Aorta (tissue), 5 donors: ENCODE measurements around the gene DEFB131A. TPM values are rescaled to one million over a fixed set of nuclear protein-coding genes. Genes with fewer than 3 reads are reported as not detected.
"Not testable (repeated sequence)": the region's sequence is repeated elsewhere in the genome, so short reads cannot be mapped to it uniquely, and the experiment has no call there.

ENCODE experiments used
- ATAC-seq: fragments of 200-7000 bp; cut with Tn5 transposase; one replicate; pipeline ENCODE4 v1.9.1; 2022; ENCODE audit warnings: moderate library complexity; ENCODE audit not compliant: low FRiP score
- DNase-seq, 2 donors: peaks; one replicate each; pipeline ENCODE4 v3.0.0-alpha.2; 2020
- H3K27ac ChIP-seq, 2 donors: one replicate each; pipeline ENCODE4 v1.5.1; 2013; ENCODE audit warnings: low read length in 2 of 2, mild to moderate bottlenecking in 2 of 2, moderate library complexity in 2 of 2, control low read depth in 1 of 2, inconsistent platforms in 1 of 2, low read depth in 1 of 2
- H3K27me3 ChIP-seq, 2 donors: one replicate each; pipeline ENCODE4 v1.6.1; 2013; ENCODE audit warnings: control low read depth in 1 of 2, low read length in 1 of 2, mild to moderate bottlenecking in 1 of 2, moderate library complexity in 1 of 2; ENCODE audit not compliant: insufficient read depth in 2 of 2, control insufficient read depth in 1 of 2
- H3K36me3 ChIP-seq, 2 donors: one replicate each; pipeline ENCODE4 v1.6.1; 2013; ENCODE audit warnings: control low read depth in 1 of 2, low read length in 1 of 2, mild to moderate bottlenecking in 1 of 2; ENCODE audit not compliant: insufficient read depth in 2 of 2, control insufficient read depth in 1 of 2
- H3K4me1 ChIP-seq, 2 donors: one replicate each; pipeline ENCODE4 v1.6.1; 2013; ENCODE audit warnings: low read length in 2 of 2, control low read depth in 1 of 2, mild to moderate bottlenecking in 1 of 2, moderate library complexity in 1 of 2; ENCODE audit not compliant: insufficient read depth in 2 of 2, control insufficient read depth in 1 of 2
- H3K4me3 ChIP-seq, 2 donors: one replicate each; pipeline ENCODE4 v1.5.1; 2013; ENCODE audit warnings: low read length in 2 of 2, control low read depth in 1 of 2, mild to moderate bottlenecking in 1 of 2
- H3K9me3 ChIP-seq: one replicate; pipeline ENCODE4 v1.6.1; 2013; ENCODE audit warnings: mild to moderate bottlenecking, low read length; ENCODE audit not compliant: control insufficient read depth
- WGBS, 2 donors: extraction: QIAGEN DNeasy Blood & Tissue Kit; methylation state at CpG; one replicate each; pipeline ENCODE4 v1.1.7; 2013; 5-methylcytosine and 5-hydroxymethylcytosine counted together
- intact Hi-C, 2 donors: fragments of 100-400 bp; cut with DNase I; formaldehyde crosslinking; loops; one replicate each; pipeline versions ENCODE4 v1.14.2 to v1.15.0; 2022
- polyA plus RNA-seq, 2 donors: library from polyadenylated mRNA; stranded (reverse); fragments of 200-250 nt; gene quantifications; one replicate each; pipeline ENCODE4 v1.2.3, GENCODE V29; 2013
- total RNA-seq, 2 donors: library from RNA; stranded (reverse); fragmentation: NEBNext Ultra II Directional; extraction: Animal tissue kit (Norgen Biotek cat#: 25700); gene quantifications; one replicate each; pipeline ENCODE4 v1.2.1, GENCODE V29; 2021
- donor health status: healthy with polysubstance abuse.
- donor health status: Bipolar disorder and iron deficiency.
- donor health status: DM: no; HTN: no; CAD: no.
- donor health status: DM: no; HTN: no; CAD: no.
- donor health status: DM: yes; HTN: yes; CAD: no.

The DEFB131A gene
- total and polyA plus RNA-seq, 4 donors, result not detected

- H3K27me3 ChIP-seq, H3K4me3 ChIP-seq, H3K4me1 ChIP-seq, H3K36me3 ChIP-seq, H3K27ac ChIP-seq, DNase-seq, ATAC-seq, intact Hi-C loops, H3K9me3 ChIP-seq: not testable (repeated sequence)
- 66 to 74% methylated on average over 4 of the region's 4 CpGs for WGBS, 2 donors
These were observed 1.9 kb upstream of the DEFB131A start for GRCh38 chr4:9442355-9442754.

DNA sequence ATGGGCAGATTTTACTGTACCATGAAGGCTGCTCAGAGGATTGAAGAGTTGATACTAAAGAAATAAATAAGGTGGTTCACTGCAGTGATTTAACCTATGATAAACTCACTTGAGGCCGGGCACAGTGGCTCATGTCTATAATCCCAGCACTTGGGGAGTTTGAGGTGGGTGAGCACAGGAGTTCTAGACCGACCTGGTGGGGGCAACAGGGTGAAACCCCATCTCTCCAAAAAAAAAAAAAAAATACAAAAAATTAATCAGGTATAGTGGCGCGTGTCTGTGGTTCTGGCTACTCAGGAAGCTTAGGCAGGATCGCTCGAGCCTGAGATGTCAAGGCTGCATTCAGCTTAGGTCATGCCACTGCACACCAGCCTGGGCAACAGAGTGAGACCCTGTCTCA lies 467 bp downstream of the DEFB131A start:
- H3K27me3 ChIP-seq, H3K4me3 ChIP-seq, H3K4me1 ChIP-seq, H3K9me3 ChIP-seq, intact Hi-C loops, H3K27ac ChIP-seq, DNase-seq, ATAC-seq, H3K36me3 ChIP-seq: not testable (repeated sequence)
- WGBS, 2 donors, result 77 to 85% methylated on average over 6 of the region's 6 CpGs

DNA sequence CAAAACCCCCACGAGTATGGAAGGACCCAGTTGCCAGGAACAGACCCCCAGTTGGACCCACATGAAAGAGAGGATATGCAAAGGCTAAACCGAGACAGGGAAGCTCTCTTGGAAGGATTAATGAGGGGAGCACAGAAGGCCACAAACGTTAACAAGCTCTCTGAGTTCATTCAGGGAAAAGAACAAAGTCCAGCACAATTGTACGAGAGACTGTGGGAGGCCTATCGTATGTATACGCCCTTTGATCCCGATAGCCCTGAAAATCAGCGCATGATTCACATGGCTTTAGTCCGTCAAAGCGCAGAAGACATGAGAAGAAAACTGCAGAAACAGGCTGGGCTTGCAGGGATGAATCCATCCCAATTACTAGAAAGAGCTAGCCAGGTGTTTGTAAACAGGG lies 8.0 kb downstream of the DEFB131A start:
- H3K27me3 ChIP-seq, H3K9me3 ChIP-seq, intact Hi-C loops, H3K27ac ChIP-seq, H3K4me3 ChIP-seq, H3K36me3 ChIP-seq, ATAC-seq, H3K4me1 ChIP-seq, DNase-seq: not testable (repeated sequence)
- 76% methylated on average over 10 of the region's 10 CpGs for WGBS, 2 donors

DNA sequence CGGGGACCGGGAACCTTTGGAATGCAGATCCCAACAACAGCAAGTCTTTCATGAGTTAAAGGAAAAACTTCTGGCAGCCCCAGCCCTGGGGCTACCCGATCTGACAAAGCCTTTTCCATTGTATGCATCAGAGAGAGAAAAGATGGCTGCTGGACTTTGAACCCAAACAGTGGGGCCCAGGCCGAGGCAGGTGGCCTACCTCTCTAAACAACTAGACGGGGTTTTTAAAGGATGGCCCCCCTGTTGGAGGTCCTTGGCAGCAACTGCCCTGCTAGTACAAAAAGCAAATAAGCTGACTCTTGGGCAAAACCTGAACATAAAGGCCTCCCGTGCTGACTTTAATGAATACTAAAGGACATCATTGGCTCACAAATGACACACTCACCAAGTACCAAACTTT lies 10.1 kb downstream of the DEFB131A start:
- 69 to 86% methylated on average over 5 to 6 of the region's 6 CpGs for WGBS, 2 donors
- H3K4me3 ChIP-seq, H3K9me3 ChIP-seq, H3K27me3 ChIP-seq, H3K27ac ChIP-seq, intact Hi-C loops, H3K4me1 ChIP-seq, ATAC-seq, H3K36me3 ChIP-seq: not testable (repeated sequence)
- DNase-seq, result peak in 1 of 2 donors; percentile 13

DNA sequence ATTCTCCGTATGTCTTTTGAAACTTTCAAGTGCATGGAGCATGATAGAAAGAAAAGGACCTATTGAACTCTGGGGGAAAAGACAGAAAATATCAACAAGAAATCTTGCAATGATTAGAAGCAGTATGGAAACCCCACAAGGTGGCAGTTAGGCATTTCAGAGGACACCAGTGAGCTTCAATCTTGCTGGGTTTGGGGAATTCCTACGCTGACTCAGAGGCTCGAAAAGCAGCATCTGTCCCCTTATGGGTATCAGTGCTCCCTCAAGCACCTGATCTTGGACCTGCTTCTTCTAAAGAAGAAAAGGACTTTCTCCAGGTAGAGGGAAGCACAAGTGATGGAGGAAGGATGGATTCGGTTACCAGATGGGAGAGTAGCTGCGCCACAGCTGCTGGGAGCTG lies 10.8 kb downstream of the DEFB131A start:
- DNase-seq, ATAC-seq, H3K36me3 ChIP-seq, H3K27ac ChIP-seq, H3K9me3 ChIP-seq, H3K4me3 ChIP-seq, H3K27me3 ChIP-seq, H3K4me1 ChIP-seq, intact Hi-C loops: not testable (repeated sequence)
- WGBS, 2 donors, result 73 to 83% methylated on average over 5 of the region's 5 CpGs

- 61 to 71% methylated on average over 7 to 8 of the region's 8 CpGs for WGBS, 2 donors
- not testable (repeated sequence) for ATAC-seq, DNase-seq
These were observed 35.3 kb downstream of the DEFB131A start for GRCh38 chr4:9479466-9479865.

DNA sequence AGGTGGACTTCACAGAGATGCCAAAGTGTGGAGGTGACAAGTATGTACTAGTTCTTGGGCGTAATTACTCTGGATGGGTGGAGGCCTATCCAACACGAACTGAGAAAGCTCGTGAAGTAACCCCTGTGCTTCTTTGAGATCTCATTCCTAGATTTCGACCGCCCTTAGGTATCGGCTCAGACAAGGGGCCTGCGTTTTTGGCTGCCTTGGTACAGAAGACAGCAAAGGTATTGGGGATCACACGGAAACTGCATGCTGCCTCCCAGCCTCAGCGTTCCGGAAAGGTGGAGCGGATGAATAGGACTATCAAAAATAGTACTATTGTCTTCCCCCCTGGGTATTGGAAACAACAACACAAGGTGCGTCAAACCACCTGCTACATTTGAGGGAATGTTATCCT lies 35.9 kb downstream of the DEFB131A start:
- H3K4me1 ChIP-seq, H3K36me3 ChIP-seq, intact Hi-C loops, H3K9me3 ChIP-seq, DNase-seq, H3K27ac ChIP-seq, H3K27me3 ChIP-seq, H3K4me3 ChIP-seq, ATAC-seq: not testable (repeated sequence)
- WGBS, 2 donors, result 87 to 93% methylated on average over 12 of the region's 12 CpGs

More at GRCh38 chr4:9479466-9479865, 35.3 kb downstream of the DEFB131A start:
- H3K27me3 ChIP-seq, H3K27ac ChIP-seq, H3K9me3 ChIP-seq, H3K4me1 ChIP-seq, H3K36me3 ChIP-seq, intact Hi-C loops, H3K4me3 ChIP-seq: not testable (repeated sequence)

DNA sequence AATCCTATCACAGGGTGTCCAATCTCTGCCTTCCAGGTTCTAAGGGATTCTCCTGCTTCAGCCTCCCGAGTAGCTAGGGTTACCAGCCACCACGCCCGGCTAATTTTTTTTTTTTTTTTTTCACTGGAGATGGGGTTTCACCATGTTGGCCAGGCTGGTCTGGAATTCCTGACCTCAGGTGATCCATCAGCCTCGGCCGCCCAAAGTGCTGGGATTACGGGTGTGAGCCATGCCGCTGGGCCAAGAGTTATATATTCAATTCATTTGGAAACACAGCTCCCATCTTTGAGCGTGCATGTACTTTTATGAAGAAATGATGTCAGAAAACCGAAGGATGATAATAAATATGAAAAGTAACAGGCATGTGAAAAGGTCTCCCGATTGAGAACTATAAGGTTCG lies 38.7 kb downstream of the DEFB131A start:
- H3K27ac ChIP-seq, ATAC-seq, H3K4me1 ChIP-seq, DNase-seq, H3K27me3 ChIP-seq, H3K36me3 ChIP-seq, H3K9me3 ChIP-seq, intact Hi-C loops, H3K4me3 ChIP-seq: not testable (repeated sequence)
- 90 to 93% methylated on average over 8 to 11 of the region's 11 CpGs for whole genome bisulfite sequencing, 2 donors

- peak in 1 of 2 donors; percentile 44 for DNase-seq
- H3K4me3 ChIP-seq, H3K9me3 ChIP-seq, H3K27ac ChIP-seq, H3K36me3 ChIP-seq, H3K4me1 ChIP-seq, ATAC-seq, H3K27me3 ChIP-seq, intact Hi-C loops: not testable (repeated sequence)
- 85 to 86% methylated on average over 10 of the region's 10 CpGs for WGBS, 2 donors
These were observed 39.5 kb downstream of the DEFB131A start for GRCh38 chr4:9483682-9484081.
